WTC11 (cell line): ENCODE measurements around the gene INTS7. TPM values are rescaled to one million over a fixed set of nuclear protein-coding genes. Genes with fewer than 3 reads are reported as not detected.

ENCODE experiments used
- FOXJ3 ChIP-seq: sonication (generic); formaldehyde crosslinking; IDR thresholded peaks from 2 replicates; pipeline ENCODE4 v1.9.0; 2021; ENCODE audit warnings: missing genetic modification reagents, mild to moderate bottlenecking, borderline replicate concordance
- NFE2L1 ChIP-seq: sonication (generic); formaldehyde crosslinking; IDR thresholded peaks from 2 replicates; pipeline ENCODE4 v1.8.1; 2023; ENCODE audit warnings: missing genetic modification reagents
- PRRX2 ChIP-seq: fragments of 250-450 bp; sonication (Bioruptor Pico); IDR thresholded peaks from 2 replicates; pipeline ENCODE4 v1.8.0; 2021; ENCODE audit warnings: mild to moderate bottlenecking
- RELA ChIP-seq: sonication (generic); formaldehyde crosslinking; IDR thresholded peaks from 2 replicates; pipeline ENCODE4 v1.8.1; 2022; ENCODE audit warnings: missing genetic modification reagents, mild to moderate bottlenecking, borderline replicate concordance
- SMAD4 ChIP-seq: sonication (generic); formaldehyde crosslinking; IDR thresholded peaks from 2 replicates; pipeline ENCODE4 v1.8.0; 2022; ENCODE audit warnings: mild to moderate bottlenecking, missing genetic modification reagents
- SOX15 ChIP-seq: fragments of 250-450 bp; sonication (Bioruptor Pico); IDR thresholded peaks from 2 replicates; pipeline ENCODE4 v1.9.0; 2021; ENCODE audit warnings: mild to moderate bottlenecking
- TP53 ChIP-seq: sonication (generic); formaldehyde crosslinking; IDR thresholded peaks from 2 replicates; pipeline ENCODE4 v1.8.1; 2023; ENCODE audit warnings: mild to moderate bottlenecking, missing genetic modification reagents
- ZBTB21 ChIP-seq: sonication (generic); formaldehyde crosslinking; IDR thresholded peaks from 2 replicates; pipeline ENCODE4 v1.8.1; 2023; ENCODE audit warnings: mild to moderate bottlenecking, missing genetic modification reagents, borderline replicate concordance
- ZNF232 ChIP-seq: sonication (generic); formaldehyde crosslinking; IDR thresholded peaks from 2 replicates; pipeline ENCODE4 v1.8.0; 2022; ENCODE audit warnings: mild to moderate bottlenecking, missing genetic modification reagents
- ZNF263 ChIP-seq: sonication (generic); formaldehyde crosslinking; IDR thresholded peaks from 2 replicates; pipeline ENCODE4 v1.8.1; 2022; ENCODE audit warnings: low read depth, mild to moderate bottlenecking, moderate library complexity, missing genetic modification reagents
- ZNF396 ChIP-seq: fragments of 250-450 bp; sonication (Bioruptor Pico); IDR thresholded peaks from 2 replicates; pipeline ENCODE4 v1.8.0; 2021; ENCODE audit warnings: mild to moderate bottlenecking, moderate library complexity, borderline replicate concordance
- total RNA-seq: library from RNA; stranded (reverse); gene quantifications from 3 replicates; pipeline ENCODE4 v1.2.3, GENCODE V29; 2021
- TF ChIP-seq, protein P1 (sequence below): sonication (generic); formaldehyde crosslinking; IDR thresholded peaks from 2 replicates; pipeline ENCODE4 v1.8.1; 2023; ENCODE audit warnings: mild to moderate bottlenecking, missing genetic modification reagents
- TF ChIP-seq, protein P2 (sequence below): sonication (generic); formaldehyde crosslinking; IDR thresholded peaks from 2 replicates; pipeline ENCODE4 v1.8.0; 2022; ENCODE audit warnings: mild to moderate bottlenecking, missing genetic modification reagents
- TF ChIP-seq, protein P3 (sequence below): fragments of 250-450 bp; sonication (Bioruptor Pico); IDR thresholded peaks from 2 replicates; pipeline ENCODE4 v1.9.0; 2021; ENCODE audit warnings: mild to moderate bottlenecking, borderline replicate concordance
- TF ChIP-seq, protein P4 (sequence below): sonication (generic); formaldehyde crosslinking; IDR thresholded peaks from 2 replicates; pipeline ENCODE4 v1.8.0; 2023; ENCODE audit warnings: mild to moderate bottlenecking, missing genetic modification reagents
- TF ChIP-seq, protein P5 (sequence below): fragments of 250-450 bp; sonication (Bioruptor Pico); IDR thresholded peaks from 2 replicates; pipeline ENCODE4 v1.9.0; 2021; ENCODE audit warnings: moderate library complexity, mild to moderate bottlenecking, inconsistent platforms, borderline replicate concordance
- TF ChIP-seq, protein P6 (sequence below): sonication (generic); formaldehyde crosslinking; IDR thresholded peaks from 2 replicates; pipeline ENCODE4 v1.8.1; 2023; ENCODE audit warnings: mild to moderate bottlenecking, missing genetic modification reagents, borderline replicate concordance
- TF ChIP-seq, protein P7 (sequence below): sonication (generic); formaldehyde crosslinking; IDR thresholded peaks from 2 replicates; pipeline ENCODE4 v1.8.1; 2022; ENCODE audit warnings: mild to moderate bottlenecking, missing genetic modification reagents, moderate library complexity, borderline replicate concordance
- TF ChIP-seq, protein P8 (sequence below): sonication (generic); formaldehyde crosslinking; IDR thresholded peaks from 2 replicates; pipeline ENCODE4 v1.8.1; 2023; ENCODE audit warnings: mild to moderate bottlenecking, moderate library complexity, missing genetic modification reagents
- TF ChIP-seq, protein P9 (sequence below): sonication (generic); formaldehyde crosslinking; IDR thresholded peaks from 2 replicates; pipeline ENCODE4 v1.8.0; 2022; ENCODE audit warnings: mild to moderate bottlenecking, missing genetic modification reagents

Gene INTS7
- total RNA-seq, 1 experiment from 2014 or later, result 17.2 TPM

DNA sequence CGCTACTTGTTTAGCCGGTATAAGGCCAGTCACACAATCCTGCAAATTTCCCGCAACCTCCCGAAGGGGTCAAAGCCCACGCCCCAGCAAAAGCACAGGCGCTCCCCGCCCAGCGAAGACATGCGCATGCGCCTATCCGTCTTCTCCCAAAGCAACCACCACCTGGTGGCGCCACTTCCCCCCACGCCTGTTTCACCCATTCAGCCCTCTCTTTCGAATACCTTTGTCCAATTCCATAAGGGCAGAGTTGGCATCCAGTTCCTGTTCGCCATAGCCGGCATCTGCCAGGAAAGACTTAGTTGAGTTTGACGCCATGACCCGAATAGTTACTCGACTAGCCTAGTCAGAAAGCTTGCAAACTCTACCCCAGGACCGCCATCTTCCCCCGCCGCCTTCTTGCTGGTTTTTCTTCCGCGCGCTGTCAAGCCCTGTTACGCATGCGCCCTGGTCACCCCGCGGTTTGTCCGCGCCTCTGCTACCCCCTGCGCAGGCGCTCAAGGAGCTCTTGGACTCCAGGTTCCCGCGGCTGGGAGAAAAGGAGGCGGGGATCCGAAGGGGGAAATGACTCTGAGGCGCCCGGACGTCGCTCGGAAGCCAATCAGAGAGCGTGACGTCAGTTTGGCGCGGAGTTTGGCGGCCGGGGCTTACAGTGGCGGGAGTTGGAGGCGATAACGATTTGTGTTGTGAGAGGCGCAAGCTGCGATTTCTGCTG, at the start of gene INTS7, which contains the start of gene DTL (continued):
- TF ChIP-seq, protein P1, sequence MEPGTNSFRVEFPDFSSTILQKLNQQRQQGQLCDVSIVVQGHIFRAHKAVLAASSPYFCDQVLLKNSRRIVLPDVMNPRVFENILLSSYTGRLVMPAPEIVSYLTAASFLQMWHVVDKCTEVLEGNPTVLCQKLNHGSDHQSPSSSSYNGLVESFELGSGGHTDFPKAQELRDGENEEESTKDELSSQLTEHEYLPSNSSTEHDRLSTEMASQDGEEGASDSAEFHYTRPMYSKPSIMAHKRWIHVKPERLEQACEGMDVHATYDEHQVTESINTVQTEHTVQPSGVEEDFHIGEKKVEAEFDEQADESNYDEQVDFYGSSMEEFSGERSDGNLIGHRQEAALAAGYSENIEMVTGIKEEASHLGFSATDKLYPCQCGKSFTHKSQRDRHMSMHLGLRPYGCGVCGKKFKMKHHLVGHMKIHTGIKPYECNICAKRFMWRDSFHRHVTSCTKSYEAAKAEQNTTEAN (CRISPR knock-in tag), result no peak
- TF ChIP-seq ZNF396 (CRISPR knock-in tag) (no peak), ZBTB21 (no peak), PRRX2 (no peak), SMAD4 (CRISPR knock-in tag) (no peak), FOXJ3 (CRISPR knock-in tag) (no peak), TP53 (CRISPR knock-in tag) (no peak), NFE2L1 (CRISPR knock-in tag) (peak; percentile 83), SOX15 (no peak), ZNF232 (CRISPR knock-in tag) (peak; percentile 35; the same call in 1 of the 2 replicates), RELA (CRISPR knock-in tag) (no peak), ZNF263 (no peak)
- TF ChIP-seq, protein P2, sequence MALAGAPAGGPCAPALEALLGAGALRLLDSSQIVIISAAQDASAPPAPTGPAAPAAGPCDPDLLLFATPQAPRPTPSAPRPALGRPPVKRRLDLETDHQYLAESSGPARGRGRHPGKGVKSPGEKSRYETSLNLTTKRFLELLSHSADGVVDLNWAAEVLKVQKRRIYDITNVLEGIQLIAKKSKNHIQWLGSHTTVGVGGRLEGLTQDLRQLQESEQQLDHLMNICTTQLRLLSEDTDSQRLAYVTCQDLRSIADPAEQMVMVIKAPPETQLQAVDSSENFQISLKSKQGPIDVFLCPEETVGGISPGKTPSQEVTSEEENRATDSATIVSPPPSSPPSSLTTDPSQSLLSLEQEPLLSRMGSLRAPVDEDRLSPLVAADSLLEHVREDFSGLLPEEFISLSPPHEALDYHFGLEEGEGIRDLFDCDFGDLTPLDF, result no peak; the same call in 1 of the 2 replicates
- TF ChIP-seq, protein P3, sequence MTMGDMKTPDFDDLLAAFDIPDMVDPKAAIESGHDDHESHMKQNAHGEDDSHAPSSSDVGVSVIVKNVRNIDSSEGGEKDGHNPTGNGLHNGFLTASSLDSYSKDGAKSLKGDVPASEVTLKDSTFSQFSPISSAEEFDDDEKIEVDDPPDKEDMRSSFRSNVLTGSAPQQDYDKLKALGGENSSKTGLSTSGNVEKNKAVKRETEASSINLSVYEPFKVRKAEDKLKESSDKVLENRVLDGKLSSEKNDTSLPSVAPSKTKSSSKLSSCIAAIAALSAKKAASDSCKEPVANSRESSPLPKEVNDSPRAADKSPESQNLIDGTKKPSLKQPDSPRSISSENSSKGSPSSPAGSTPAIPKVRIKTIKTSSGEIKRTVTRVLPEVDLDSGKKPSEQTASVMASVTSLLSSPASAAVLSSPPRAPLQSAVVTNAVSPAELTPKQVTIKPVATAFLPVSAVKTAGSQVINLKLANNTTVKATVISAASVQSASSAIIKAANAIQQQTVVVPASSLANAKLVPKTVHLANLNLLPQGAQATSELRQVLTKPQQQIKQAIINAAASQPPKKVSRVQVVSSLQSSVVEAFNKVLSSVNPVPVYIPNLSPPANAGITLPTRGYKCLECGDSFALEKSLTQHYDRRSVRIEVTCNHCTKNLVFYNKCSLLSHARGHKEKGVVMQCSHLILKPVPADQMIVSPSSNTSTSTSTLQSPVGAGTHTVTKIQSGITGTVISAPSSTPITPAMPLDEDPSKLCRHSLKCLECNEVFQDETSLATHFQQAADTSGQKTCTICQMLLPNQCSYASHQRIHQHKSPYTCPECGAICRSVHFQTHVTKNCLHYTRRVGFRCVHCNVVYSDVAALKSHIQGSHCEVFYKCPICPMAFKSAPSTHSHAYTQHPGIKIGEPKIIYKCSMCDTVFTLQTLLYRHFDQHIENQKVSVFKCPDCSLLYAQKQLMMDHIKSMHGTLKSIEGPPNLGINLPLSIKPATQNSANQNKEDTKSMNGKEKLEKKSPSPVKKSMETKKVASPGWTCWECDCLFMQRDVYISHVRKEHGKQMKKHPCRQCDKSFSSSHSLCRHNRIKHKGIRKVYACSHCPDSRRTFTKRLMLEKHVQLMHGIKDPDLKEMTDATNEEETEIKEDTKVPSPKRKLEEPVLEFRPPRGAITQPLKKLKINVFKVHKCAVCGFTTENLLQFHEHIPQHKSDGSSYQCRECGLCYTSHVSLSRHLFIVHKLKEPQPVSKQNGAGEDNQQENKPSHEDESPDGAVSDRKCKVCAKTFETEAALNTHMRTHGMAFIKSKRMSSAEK, result 0 out of 2 replicates have a peak, but pooled peaks have one; percentile 19
- TF ChIP-seq, protein P4, sequence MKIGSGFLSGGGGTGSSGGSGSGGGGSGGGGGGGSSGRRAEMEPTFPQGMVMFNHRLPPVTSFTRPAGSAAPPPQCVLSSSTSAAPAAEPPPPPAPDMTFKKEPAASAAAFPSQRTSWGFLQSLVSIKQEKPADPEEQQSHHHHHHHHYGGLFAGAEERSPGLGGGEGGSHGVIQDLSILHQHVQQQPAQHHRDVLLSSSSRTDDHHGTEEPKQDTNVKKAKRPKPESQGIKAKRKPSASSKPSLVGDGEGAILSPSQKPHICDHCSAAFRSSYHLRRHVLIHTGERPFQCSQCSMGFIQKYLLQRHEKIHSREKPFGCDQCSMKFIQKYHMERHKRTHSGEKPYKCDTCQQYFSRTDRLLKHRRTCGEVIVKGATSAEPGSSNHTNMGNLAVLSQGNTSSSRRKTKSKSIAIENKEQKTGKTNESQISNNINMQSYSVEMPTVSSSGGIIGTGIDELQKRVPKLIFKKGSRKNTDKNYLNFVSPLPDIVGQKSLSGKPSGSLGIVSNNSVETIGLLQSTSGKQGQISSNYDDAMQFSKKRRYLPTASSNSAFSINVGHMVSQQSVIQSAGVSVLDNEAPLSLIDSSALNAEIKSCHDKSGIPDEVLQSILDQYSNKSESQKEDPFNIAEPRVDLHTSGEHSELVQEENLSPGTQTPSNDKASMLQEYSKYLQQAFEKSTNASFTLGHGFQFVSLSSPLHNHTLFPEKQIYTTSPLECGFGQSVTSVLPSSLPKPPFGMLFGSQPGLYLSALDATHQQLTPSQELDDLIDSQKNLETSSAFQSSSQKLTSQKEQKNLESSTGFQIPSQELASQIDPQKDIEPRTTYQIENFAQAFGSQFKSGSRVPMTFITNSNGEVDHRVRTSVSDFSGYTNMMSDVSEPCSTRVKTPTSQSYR (CRISPR knock-in tag), result no peak
- TF ChIP-seq, protein P5, sequence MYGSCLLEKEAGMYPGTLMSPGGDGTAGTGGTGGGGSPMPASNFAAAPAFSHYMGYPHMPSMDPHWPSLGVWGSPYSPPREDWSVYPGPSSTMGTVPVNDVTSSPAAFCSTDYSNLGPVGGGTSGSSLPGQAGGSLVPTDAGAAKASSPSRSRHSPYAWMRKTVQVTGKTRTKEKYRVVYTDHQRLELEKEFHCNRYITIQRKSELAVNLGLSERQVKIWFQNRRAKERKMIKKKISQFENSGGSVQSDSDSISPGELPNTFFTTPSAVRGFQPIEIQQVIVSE (CRISPR knock-in tag), result no peak
- TF ChIP-seq, protein P6, sequence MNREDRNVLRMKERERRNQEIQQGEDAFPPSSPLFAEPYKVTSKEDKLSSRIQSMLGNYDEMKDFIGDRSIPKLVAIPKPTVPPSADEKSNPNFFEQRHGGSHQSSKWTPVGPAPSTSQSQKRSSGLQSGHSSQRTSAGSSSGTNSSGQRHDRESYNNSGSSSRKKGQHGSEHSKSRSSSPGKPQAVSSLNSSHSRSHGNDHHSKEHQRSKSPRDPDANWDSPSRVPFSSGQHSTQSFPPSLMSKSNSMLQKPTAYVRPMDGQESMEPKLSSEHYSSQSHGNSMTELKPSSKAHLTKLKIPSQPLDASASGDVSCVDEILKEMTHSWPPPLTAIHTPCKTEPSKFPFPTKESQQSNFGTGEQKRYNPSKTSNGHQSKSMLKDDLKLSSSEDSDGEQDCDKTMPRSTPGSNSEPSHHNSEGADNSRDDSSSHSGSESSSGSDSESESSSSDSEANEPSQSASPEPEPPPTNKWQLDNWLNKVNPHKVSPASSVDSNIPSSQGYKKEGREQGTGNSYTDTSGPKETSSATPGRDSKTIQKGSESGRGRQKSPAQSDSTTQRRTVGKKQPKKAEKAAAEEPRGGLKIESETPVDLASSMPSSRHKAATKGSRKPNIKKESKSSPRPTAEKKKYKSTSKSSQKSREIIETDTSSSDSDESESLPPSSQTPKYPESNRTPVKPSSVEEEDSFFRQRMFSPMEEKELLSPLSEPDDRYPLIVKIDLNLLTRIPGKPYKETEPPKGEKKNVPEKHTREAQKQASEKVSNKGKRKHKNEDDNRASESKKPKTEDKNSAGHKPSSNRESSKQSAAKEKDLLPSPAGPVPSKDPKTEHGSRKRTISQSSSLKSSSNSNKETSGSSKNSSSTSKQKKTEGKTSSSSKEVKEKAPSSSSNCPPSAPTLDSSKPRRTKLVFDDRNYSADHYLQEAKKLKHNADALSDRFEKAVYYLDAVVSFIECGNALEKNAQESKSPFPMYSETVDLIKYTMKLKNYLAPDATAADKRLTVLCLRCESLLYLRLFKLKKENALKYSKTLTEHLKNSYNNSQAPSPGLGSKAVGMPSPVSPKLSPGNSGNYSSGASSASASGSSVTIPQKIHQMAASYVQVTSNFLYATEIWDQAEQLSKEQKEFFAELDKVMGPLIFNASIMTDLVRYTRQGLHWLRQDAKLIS (CRISPR knock-in tag), result no peak
- TF ChIP-seq, protein P7, sequence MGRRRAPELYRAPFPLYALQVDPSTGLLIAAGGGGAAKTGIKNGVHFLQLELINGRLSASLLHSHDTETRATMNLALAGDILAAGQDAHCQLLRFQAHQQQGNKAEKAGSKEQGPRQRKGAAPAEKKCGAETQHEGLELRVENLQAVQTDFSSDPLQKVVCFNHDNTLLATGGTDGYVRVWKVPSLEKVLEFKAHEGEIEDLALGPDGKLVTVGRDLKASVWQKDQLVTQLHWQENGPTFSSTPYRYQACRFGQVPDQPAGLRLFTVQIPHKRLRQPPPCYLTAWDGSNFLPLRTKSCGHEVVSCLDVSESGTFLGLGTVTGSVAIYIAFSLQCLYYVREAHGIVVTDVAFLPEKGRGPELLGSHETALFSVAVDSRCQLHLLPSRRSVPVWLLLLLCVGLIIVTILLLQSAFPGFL (CRISPR knock-in tag), result no peak
- TF ChIP-seq, protein P8, sequence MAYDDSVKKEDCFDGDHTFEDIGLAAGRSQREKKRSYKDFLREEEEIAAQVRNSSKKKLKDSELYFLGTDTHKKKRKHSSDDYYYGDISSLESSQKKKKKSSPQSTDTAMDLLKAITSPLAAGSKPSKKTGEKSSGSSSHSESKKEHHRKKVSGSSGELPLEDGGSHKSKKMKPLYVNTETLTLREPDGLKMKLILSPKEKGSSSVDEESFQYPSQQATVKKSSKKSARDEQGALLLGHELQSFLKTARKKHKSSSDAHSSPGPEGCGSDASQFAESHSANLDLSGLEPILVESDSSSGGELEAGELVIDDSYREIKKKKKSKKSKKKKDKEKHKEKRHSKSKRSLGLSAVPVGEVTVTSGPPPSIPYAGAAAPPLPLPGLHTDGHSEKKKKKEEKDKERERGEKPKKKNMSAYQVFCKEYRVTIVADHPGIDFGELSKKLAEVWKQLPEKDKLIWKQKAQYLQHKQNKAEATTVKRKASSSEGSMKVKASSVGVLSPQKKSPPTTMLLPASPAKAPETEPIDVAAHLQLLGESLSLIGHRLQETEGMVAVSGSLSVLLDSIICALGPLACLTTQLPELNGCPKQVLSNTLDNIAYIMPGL (CRISPR knock-in tag), result peak; percentile 33
- TF ChIP-seq, protein P9, sequence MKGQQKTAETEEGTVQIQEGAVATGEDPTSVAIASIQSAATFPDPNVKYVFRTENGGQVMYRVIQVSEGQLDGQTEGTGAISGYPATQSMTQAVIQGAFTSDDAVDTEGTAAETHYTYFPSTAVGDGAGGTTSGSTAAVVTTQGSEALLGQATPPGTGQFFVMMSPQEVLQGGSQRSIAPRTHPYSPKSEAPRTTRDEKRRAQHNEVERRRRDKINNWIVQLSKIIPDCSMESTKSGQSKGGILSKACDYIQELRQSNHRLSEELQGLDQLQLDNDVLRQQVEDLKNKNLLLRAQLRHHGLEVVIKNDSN, result no peak
